Measurements from ENCODE around the gene COL6A2. TPM values are rescaled to one million over a fixed set of nuclear protein-coding genes. Genes with fewer than 3 reads are reported as not detected.

COL6A2 gene
- total and polyA plus RNA-seq, 2 of the 4 experiments (the other 2 are of a cell fraction): 208 to 1,065 TPM

DNA sequence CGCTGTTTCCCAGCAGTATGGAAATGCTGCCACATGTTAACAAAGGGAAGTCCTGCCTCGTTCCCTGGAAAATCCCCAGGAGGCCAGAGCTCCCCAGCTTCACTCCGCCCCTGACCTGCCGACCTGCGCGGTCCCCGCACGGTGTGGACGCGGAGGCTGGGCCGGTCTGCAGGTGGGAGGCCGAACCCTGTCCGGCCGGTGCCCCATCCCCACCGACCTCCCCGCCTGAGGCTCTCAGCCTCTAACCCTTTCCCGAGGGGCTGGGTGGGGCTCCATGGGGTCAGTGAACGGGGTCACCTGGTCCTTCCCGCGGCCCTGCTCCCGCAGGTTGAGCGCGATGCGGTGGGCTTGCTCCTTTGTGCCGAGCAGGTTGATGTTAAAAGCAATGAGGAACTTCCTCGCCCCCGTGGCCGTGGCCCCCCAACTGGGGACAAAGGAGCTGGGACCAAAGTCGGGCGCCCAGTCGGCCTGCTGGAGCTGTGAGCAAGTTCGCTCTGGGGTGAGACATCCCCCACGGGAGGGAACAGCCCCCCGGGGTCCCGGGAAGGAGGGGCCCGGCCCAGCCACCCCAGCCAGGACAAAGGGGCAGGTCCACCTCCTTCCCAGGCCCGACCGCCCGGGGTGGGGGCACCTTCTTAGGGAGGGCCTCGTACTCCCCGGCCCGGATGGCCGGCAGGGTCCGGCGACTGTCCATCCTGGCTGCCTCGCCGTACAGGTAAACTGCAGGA, 53.5 kb downstream of the COL6A2 start:
- Histone ChIP-seq H3K36me3 (ENCODE audit: control insufficient read depth, insufficient read depth, low read length) (no peaks in the 10 kb centered on the region), H3K4me3 (ENCODE audit: insufficient read depth, low read depth, low read length) (no peak overlapping the region), H2AK5ac (ENCODE audit: low read depth, low read length) (no peak overlapping the region), H3K14ac (replicated peaks; ENCODE audit: low read depth, low read length) (no peak overlapping the region), H3K18ac (ENCODE audit: low read depth, low read length) (no peak overlapping the region), H2BK15ac (ENCODE audit: low read depth, low read length) (no peak overlapping the region), H2BK20ac (ENCODE audit: low read depth, low read length) (no peak overlapping the region), H4K5ac (ENCODE audit: low read depth, low read length) (no peak overlapping the region), H3K56ac (ENCODE audit: extremely low read depth, insufficient read depth, low read length) (no peak overlapping the region), H4K91ac (ENCODE audit: insufficient read depth, low read depth, low read length) (no peak overlapping the region), H3K27me3 (ENCODE audit: control insufficient read depth, insufficient read depth, low read length) (no peaks in the 10 kb centered on the region), H3K9me3 (ENCODE audit: control insufficient read depth, insufficient read depth, low read length) (no peaks in the 10 kb centered on the region), H4K20me1 (ENCODE audit: insufficient read depth, low read length) (no peaks in the 10 kb centered on the region), H3K4ac (ENCODE audit: low read depth, low read length) (no peak overlapping the region), H3K27ac (ENCODE audit: insufficient read depth, low read length) (no peak overlapping the region), H3K4me2 (ENCODE audit: low read depth, low read length) (no peak overlapping the region), H2BK5ac (ENCODE audit: low read depth, low read length, poor library complexity, severe bottlenecking) (no peak overlapping the region), H3K9ac (ENCODE audit: low read depth, low read length) (no peak overlapping the region), H3K79me1 (ENCODE audit: low read depth in 1 of 2, low read length in 2 of 2) (no peaks in the 10 kb centered on the region), H2AK9ac (replicated peaks; ENCODE audit: low read depth, low read length, poor library complexity) (no peak overlapping the region), H3K23ac (ENCODE audit: low read depth, low read length) (no peak overlapping the region), H3K9me1 (ENCODE audit: insufficient read depth, low read length) (0 out of 2 replicates have a peak, but pooled peaks cover 3% of the 10 kb centered on the region), H3K4me1 (ENCODE audit: control insufficient read depth, insufficient read depth, low read length) (peaks cover 2% of the 10 kb centered on the region), H2AFZ (replicated peaks; ENCODE audit: low read length, poor library complexity) (no peak overlapping the region), H2BK120ac (ENCODE audit: low read depth, low read length) (no peak overlapping the region), H4K8ac (ENCODE audit: low read depth in 2 of 2, low read length in 2 of 2) (no peak overlapping the region)
- 93% methylated on average over 17 of the region's 47 CpGs; no CpG with 5 or more reads in 1 of the 2 experiments for WGBS, 2 experiments (ENCODE audit: extremely low coverage in 2 of 2, insufficient read length in 1 of 2)
- TF ChIP-seq NFE2L2 (IDR thresholded peaks at IDR 0.05; ENCODE audit: low read depth, low read length): no peak
- no peak for TF ChIP-seq RAD21 (IDR thresholded peaks at IDR 0.05; ENCODE audit: low read length)
- TF ChIP-seq MAFK (IDR thresholded peaks at IDR 0.05; ENCODE audit: low read depth, low read length): no peak
- no peak for TF ChIP-seq SMC3 (IDR thresholded peaks at IDR 0.05; ENCODE audit: low read depth, low read length)
- TF ChIP-seq, protein P1, sequence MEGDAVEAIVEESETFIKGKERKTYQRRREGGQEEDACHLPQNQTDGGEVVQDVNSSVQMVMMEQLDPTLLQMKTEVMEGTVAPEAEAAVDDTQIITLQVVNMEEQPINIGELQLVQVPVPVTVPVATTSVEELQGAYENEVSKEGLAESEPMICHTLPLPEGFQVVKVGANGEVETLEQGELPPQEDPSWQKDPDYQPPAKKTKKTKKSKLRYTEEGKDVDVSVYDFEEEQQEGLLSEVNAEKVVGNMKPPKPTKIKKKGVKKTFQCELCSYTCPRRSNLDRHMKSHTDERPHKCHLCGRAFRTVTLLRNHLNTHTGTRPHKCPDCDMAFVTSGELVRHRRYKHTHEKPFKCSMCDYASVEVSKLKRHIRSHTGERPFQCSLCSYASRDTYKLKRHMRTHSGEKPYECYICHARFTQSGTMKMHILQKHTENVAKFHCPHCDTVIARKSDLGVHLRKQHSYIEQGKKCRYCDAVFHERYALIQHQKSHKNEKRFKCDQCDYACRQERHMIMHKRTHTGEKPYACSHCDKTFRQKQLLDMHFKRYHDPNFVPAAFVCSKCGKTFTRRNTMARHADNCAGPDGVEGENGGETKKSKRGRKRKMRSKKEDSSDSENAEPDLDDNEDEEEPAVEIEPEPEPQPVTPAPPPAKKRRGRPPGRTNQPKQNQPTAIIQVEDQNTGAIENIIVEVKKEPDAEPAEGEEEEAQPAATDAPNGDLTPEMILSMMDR (conservative IDR thresholded peaks at IDR 0.05; ENCODE audit: low read depth, low read length): no peak
- no peak for TF ChIP-seq MXI1 (IDR thresholded peaks at IDR 0.05; ENCODE audit: borderline replicate concordance, low read depth, low read length)
- no peak for TF ChIP-seq FOS (IDR thresholded peaks at IDR 0.05; ENCODE audit: low read depth, low read length)
- TF ChIP-seq POLR2A (IDR thresholded peaks at IDR 0.05; ENCODE audit: low read depth, low read length): no peak
- TF ChIP-seq, protein P2, sequence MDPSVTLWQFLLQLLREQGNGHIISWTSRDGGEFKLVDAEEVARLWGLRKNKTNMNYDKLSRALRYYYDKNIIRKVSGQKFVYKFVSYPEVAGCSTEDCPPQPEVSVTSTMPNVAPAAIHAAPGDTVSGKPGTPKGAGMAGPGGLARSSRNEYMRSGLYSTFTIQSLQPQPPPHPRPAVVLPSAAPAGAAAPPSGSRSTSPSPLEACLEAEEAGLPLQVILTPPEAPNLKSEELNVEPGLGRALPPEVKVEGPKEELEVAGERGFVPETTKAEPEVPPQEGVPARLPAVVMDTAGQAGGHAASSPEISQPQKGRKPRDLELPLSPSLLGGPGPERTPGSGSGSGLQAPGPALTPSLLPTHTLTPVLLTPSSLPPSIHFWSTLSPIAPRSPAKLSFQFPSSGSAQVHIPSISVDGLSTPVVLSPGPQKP (IDR thresholded peaks at IDR 0.05; ENCODE audit: borderline replicate concordance, low read depth, low read length): no peak
- TF ChIP-seq BHLHE40 (IDR thresholded peaks at IDR 0.05; ENCODE audit: low read depth, low read length): no peak
- DNase-seq (no peak), ATAC-seq (ENCODE audit: low read depth) (no peak)
- in situ Hi-C loops (cut with MboI; ENCODE audit: low sequenced_read_pairs) (no loop called here), dilution Hi-C loops (cut with HindIII; ENCODE audit: low sequenced_read_pairs, unreplicated experiment) (no loop called here), intact Hi-C loops (cut with micrococcal nuclease) (no loop called here)
- ChIA-PET POLR2A (ENCODE audit: unreplicated experiment) (no interaction called here), CTCF (no interaction called here)
- BruUV-seq (replicated peaks): no TSS peak
